ENCODE measurements around the gene MPIG6B.

Gene MPIG6B

GRCh38 chr6:31736021-31736767 lies 13.0 kb downstream of the MPIG6B start, which contains the start of gene CLIC1:
Gene CLIC1, minus strand, starts transcription at chr6:31736530. Its CDS starts 230 bp downstream, at chr6:31736300.
- H3K36me3 Mint-ChIP-seq (ENCODE audit: low read depth) = peaks cover 33% of the 10 kb centered on the region
- H3K9me3 Mint-ChIP-seq = no peaks in the 10 kb centered on the region
- TF ChIP-seq CTCF (IDR thresholded peaks at IDR 0.05; ENCODE audit: unreplicated experiment in 3 of 3) = no peak
- H3K4me3 Mint-ChIP-seq = peak within 1 kb of the TSS; percentile 94 to 97 (median 95)
- H3K27ac Mint-ChIP-seq = peak within 1 kb of the TSS; percentile 99 to 100 (median 100)
- H3K27me3 Mint-ChIP-seq (ENCODE audit: low read depth) = no peaks in the 10 kb centered on the region
- H3K4me1 Mint-ChIP-seq = peaks cover 60% of the 10 kb centered on the region

- Mint-ChIP-seq H3K4me3 (peak overlapping the region; percentile 94 to 97 (median 95)), H3K27ac (peak overlapping the region; percentile 99 to 100 (median 100)), H3K4me1 (peaks cover 60% of the 10 kb centered on the region), H3K27me3 (ENCODE audit: low read depth) (no peaks in the 10 kb centered on the region), H3K9me3 (no peaks in the 10 kb centered on the region), H3K36me3 (ENCODE audit: low read depth) (peaks cover 33% of the 10 kb centered on the region)
- TF ChIP-seq CTCF (IDR thresholded peaks at IDR 0.05; ENCODE audit: unreplicated experiment in 3 of 3) = no peak
Measured at GRCh38 chr6:31736768-31737314, 13.7 kb downstream of the MPIG6B start.

- Mint-ChIP-seq H3K36me3 (ENCODE audit: low read depth) (peaks cover 28% of the 10 kb centered on the region), H3K27me3 (ENCODE audit: low read depth) (no peaks in the 10 kb centered on the region), H3K4me3 (peak overlapping the region; percentile 94 to 97 (median 95)), H3K9me3 (no peaks in the 10 kb centered on the region), H3K27ac (peak overlapping the region; percentile 99 to 100 (median 100)), H3K4me1 (peaks cover 60% of the 10 kb centered on the region)
- no peak for TF ChIP-seq CTCF (IDR thresholded peaks at IDR 0.05; ENCODE audit: unreplicated experiment in 3 of 3)
Measured at GRCh38 chr6:31737315-31737990, 14.3 kb downstream of the MPIG6B start.

- TF ChIP-seq CTCF (IDR thresholded peaks at IDR 0.05; ENCODE audit: unreplicated experiment in 3 of 3) = no peak
Measured at GRCh38 chr6:31737991-31738979, 15.1 kb downstream of the MPIG6B start.

GRCh38 chr6:31739639-31740396 lies 16.6 kb downstream of the MPIG6B start, which contains the start of gene MSH5:
Gene MSH5, plus strand, starts transcription at chr6:31740005. Its CDS starts 462 bp downstream, at chr6:31740467.
- peaks cover 12% of the 10 kb centered on the region for H3K36me3 Mint-ChIP-seq (ENCODE audit: low read depth)
- H3K27ac Mint-ChIP-seq = peak within 1 kb of the TSS; percentile 99 to 100 (median 100)
- TF ChIP-seq CTCF (IDR thresholded peaks at IDR 0.05; ENCODE audit: unreplicated experiment in 3 of 3) = no peak
- H3K9me3 Mint-ChIP-seq = no peaks in the 10 kb centered on the region
- peak within 1 kb of the TSS; percentile 94 to 97 (median 95) for H3K4me3 Mint-ChIP-seq
- H3K4me1 Mint-ChIP-seq = peaks cover 45% of the 10 kb centered on the region
- no peaks in the 10 kb centered on the region for H3K27me3 Mint-ChIP-seq (ENCODE audit: low read depth)

More at GRCh38 chr6:31737991-31738979, 15.1 kb downstream of the MPIG6B start:
- peak overlapping the region; percentile 94 to 97 (median 95) for H3K4me3 Mint-ChIP-seq
- H3K27ac Mint-ChIP-seq = peak overlapping the region; percentile 99 to 100 (median 100)
- no peaks in the 10 kb centered on the region for H3K27me3 Mint-ChIP-seq (ENCODE audit: low read depth)
- H3K4me1 Mint-ChIP-seq = peaks cover 57% of the 10 kb centered on the region
- H3K9me3 Mint-ChIP-seq = no peaks in the 10 kb centered on the region
- H3K36me3 Mint-ChIP-seq (ENCODE audit: low read depth) = peaks cover 24% of the 10 kb centered on the region

Data from nephron (organoid).